ENCODE measurements around the gene ZNF865. TPM values are rescaled to one million over a fixed set of nuclear protein-coding genes. Genes with fewer than 3 reads are reported as not detected.

The ZNF865 gene
- total RNA-seq, 1 donor from 2014 or later = 5.6 TPM

- DNase-seq (ENCODE audit: low read depth) = no peak
- TF ChIP-seq, protein P1, sequence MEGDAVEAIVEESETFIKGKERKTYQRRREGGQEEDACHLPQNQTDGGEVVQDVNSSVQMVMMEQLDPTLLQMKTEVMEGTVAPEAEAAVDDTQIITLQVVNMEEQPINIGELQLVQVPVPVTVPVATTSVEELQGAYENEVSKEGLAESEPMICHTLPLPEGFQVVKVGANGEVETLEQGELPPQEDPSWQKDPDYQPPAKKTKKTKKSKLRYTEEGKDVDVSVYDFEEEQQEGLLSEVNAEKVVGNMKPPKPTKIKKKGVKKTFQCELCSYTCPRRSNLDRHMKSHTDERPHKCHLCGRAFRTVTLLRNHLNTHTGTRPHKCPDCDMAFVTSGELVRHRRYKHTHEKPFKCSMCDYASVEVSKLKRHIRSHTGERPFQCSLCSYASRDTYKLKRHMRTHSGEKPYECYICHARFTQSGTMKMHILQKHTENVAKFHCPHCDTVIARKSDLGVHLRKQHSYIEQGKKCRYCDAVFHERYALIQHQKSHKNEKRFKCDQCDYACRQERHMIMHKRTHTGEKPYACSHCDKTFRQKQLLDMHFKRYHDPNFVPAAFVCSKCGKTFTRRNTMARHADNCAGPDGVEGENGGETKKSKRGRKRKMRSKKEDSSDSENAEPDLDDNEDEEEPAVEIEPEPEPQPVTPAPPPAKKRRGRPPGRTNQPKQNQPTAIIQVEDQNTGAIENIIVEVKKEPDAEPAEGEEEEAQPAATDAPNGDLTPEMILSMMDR (IDR thresholded peaks at IDR 0.05; ENCODE audit: insufficient read depth, low read length, poor library complexity, severe bottlenecking) = no peak
- Histone ChIP-seq H3K27me3 (ENCODE audit: control insufficient read depth, insufficient read depth, low read length) (no peaks in the 10 kb centered on the region), H3K36me3 (ENCODE audit: control insufficient read depth, insufficient read depth, low read length) (peaks cover 3% of the 10 kb centered on the region), H3K4me3 (ENCODE audit: low read depth, low read length) (no peak overlapping the region)
Measured at GRCh38 chr19:55618426-55618825, 13.0 kb downstream of the ZNF865 start.

DNA sequence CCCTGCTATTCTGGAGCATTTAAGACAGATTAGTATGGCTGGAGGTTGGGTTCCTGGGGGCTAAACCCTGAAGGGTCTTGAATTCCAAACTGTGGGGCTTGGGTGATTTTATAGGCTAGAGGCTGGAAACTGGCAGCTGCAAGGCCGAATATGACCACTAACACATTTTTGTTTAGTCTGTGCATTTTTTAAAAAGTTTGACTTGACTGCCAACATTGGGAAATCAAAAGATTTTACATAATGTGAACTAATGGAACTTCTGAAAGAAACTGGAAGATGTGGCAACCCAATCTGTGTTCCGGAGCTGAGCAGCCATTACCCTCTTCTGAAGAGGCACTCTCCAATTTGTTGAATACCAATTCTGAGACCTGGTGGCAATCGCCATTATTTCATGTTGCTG is 13.8 kb downstream of the ZNF865 start:
- DNase-seq (ENCODE audit: low read depth) = no peak
- TF ChIP-seq, protein P1 (IDR thresholded peaks at IDR 0.05; ENCODE audit: insufficient read depth, low read length, poor library complexity, severe bottlenecking) = no peak
- Histone ChIP-seq H3K4me3 (ENCODE audit: low read depth, low read length) (no peak overlapping the region), H3K27me3 (ENCODE audit: control insufficient read depth, insufficient read depth, low read length) (no peaks in the 10 kb centered on the region), H3K36me3 (ENCODE audit: control insufficient read depth, insufficient read depth, low read length) (peaks cover 3% of the 10 kb centered on the region)

- TF ChIP-seq, protein P1 (IDR thresholded peaks at IDR 0.05; ENCODE audit: insufficient read depth, low read length, poor library complexity, severe bottlenecking) = no peak
- no peak overlapping the region for H3K4me3 ChIP-seq (ENCODE audit: low read depth, low read length)
- DNase-seq (ENCODE audit: low read depth) = no peak
- H3K36me3 ChIP-seq (ENCODE audit: control insufficient read depth, insufficient read depth, low read length) = peaks cover 3% of the 10 kb centered on the region
- no peaks in the 10 kb centered on the region for H3K27me3 ChIP-seq (ENCODE audit: control insufficient read depth, insufficient read depth, low read length)
Measured at GRCh38 chr19:55620410-55621204, 15.2 kb downstream of the ZNF865 start.

GRCh38 chr19:55621205-55621672 is 15.8 kb downstream of the ZNF865 start:
- TF ChIP-seq, protein P1 (IDR thresholded peaks at IDR 0.05; ENCODE audit: insufficient read depth, low read length, poor library complexity, severe bottlenecking) = no peak
- Histone ChIP-seq H3K27me3 (ENCODE audit: control insufficient read depth, insufficient read depth, low read length) (no peaks in the 10 kb centered on the region), H3K36me3 (ENCODE audit: control insufficient read depth, insufficient read depth, low read length) (peaks cover 3% of the 10 kb centered on the region), H3K4me3 (ENCODE audit: low read depth, low read length) (no peak overlapping the region)
- DNase-seq (ENCODE audit: low read depth) = no peak

DNA sequence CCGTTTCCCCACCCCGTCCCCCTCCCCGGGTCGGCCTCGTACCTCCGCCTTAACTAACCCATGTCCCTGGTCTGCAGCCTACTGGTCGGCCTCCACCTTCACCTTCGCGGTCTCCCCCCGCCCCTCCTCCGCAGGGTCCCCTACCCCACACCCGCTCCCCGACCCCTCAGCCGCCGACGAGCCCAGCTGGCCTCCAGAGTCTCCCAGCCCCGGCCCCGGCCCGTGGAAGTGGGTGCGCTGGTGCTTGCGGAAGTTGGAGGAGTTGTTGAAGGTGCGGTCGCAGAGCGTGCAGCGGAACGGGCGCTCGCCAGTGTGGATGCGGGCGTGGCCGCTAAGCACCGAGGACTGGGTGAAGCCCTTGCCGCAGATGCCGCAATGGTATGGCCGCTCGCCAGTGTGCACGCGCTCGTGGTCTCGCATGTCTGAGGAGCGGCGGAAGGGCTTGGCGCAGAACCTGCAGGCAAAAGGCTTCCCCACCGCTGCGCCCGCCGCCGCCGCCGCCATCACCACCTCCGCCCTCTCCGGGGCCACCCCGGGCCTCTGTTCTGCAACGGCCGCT is 16.3 kb downstream of the ZNF865 start:
- TF ChIP-seq, protein P1 (IDR thresholded peaks at IDR 0.05; ENCODE audit: insufficient read depth, low read length, poor library complexity, severe bottlenecking) = no peak
- H3K27me3 ChIP-seq (ENCODE audit: control insufficient read depth, insufficient read depth, low read length) = no peaks in the 10 kb centered on the region
- peaks cover 1% of the 10 kb centered on the region for H3K36me3 ChIP-seq (ENCODE audit: control insufficient read depth, insufficient read depth, low read length)
- no peak for DNase-seq (ENCODE audit: low read depth)
- no peak overlapping the region for H3K4me3 ChIP-seq (ENCODE audit: low read depth, low read length)

Measured in kidney epithelial cell (primary cell).